OCI-LY1 (cell line): ENCODE data around the gene ZNRF1.
"Not testable (repeated sequence)": the region's sequence is repeated elsewhere in the genome, so short reads cannot be mapped to it uniquely, and the experiment has no call there.

Source experiments
- H2AFZ ChIP-seq: fragments of 200-600 bp; sonication (generic), shearing (Covaris generic); 2 replicates; pipeline ENCODE4 v1.6.0; 2014; ENCODE audit warnings: antibody characterized with exemption, mild to moderate bottlenecking, low read length
- H3F3A ChIP-seq: fragments of 200-600 bp; sonication (generic), shearing (Covaris generic); 2 replicates; pipeline ENCODE4 v1.6.0; 2014; ENCODE audit warnings: mild to moderate bottlenecking, antibody characterized with exemption, low read length, moderate library complexity; ENCODE audit not compliant: insufficient read depth
- H3K27ac ChIP-seq: fragments of 200-600 bp; sonication (generic); 2 replicates; pipeline ENCODE4 v1.5.1; 2014; ENCODE audit warnings: low read length, mixed run types, mild to moderate bottlenecking, low read depth; ENCODE audit not compliant: poor library complexity, severe bottlenecking
- H3K27me3 ChIP-seq: fragments of 200-600 bp; sonication (generic); 2 replicates; pipeline ENCODE4 v1.6.0; 2014; ENCODE audit warnings: antibody characterized with exemption, mild to moderate bottlenecking, low read length, moderate library complexity; ENCODE audit not compliant: insufficient read depth
- H3K36me3 ChIP-seq: fragments of 200-600 bp; sonication (generic); 2 replicates; pipeline ENCODE4 v1.6.1; 2014; ENCODE audit warnings: mild to moderate bottlenecking, antibody characterized with exemption, low read length, moderate library complexity, mixed read lengths; ENCODE audit not compliant: insufficient read depth
- H3K4me1 ChIP-seq: fragments of 200-600 bp; sonication (generic); 2 replicates; pipeline ENCODE4 v1.5.1; 2014; ENCODE audit warnings: mild to moderate bottlenecking, low read length, moderate library complexity; ENCODE audit not compliant: insufficient read depth, severe bottlenecking
- H3K4me2 ChIP-seq: fragments of 200-600 bp; sonication (generic), shearing (Covaris generic); 2 replicates; pipeline ENCODE4 v1.6.1; 2014; ENCODE audit warnings: low read length
- H3K4me3 ChIP-seq: fragments of 200-600 bp; sonication (generic); 2 replicates; pipeline ENCODE4 v1.5.1; 2014; ENCODE audit warnings: low read length, low read depth, mild to moderate bottlenecking, mixed read lengths; ENCODE audit not compliant: poor library complexity, severe bottlenecking
- H3K79me2 ChIP-seq: fragments of 200-600 bp; shearing (Covaris generic); 2 replicates; pipeline ENCODE4 v1.6.1; 2016; ENCODE audit warnings: mixed run types, low read length, mixed read lengths; ENCODE audit not compliant: insufficient read depth
- H3K9ac ChIP-seq: fragments of 200-600 bp; sonication (generic), shearing (Covaris generic); 2 replicates; pipeline ENCODE4 v1.6.1; 2014; ENCODE audit warnings: mild to moderate bottlenecking, low read length, mixed read lengths
- H3K9me2 ChIP-seq: fragments of 200-600 bp; sonication (generic), shearing (Covaris generic); 2 replicates; pipeline ENCODE4 v1.6.1; 2014; ENCODE audit warnings: low read depth, mild to moderate bottlenecking, low read length, mixed read lengths
- H3K9me3 ChIP-seq: fragments of 200-600 bp; shearing (Covaris generic); 2 replicates; pipeline ENCODE4 v1.6.1; 2014; ENCODE audit warnings: low read length, mixed read lengths
- H4K20me1 ChIP-seq: fragments of 200-600 bp; sonication (generic), shearing (Covaris generic); 2 replicates; pipeline ENCODE4 v1.6.0; 2016; ENCODE audit warnings: mild to moderate bottlenecking, low read length; ENCODE audit not compliant: insufficient read depth
- EZH2 ChIP-seq: fragments of 200-600 bp; sonication (generic), shearing (Covaris generic); IDR thresholded peaks from 2 replicates; pipeline ENCODE4 v1.8.0; 2017; ENCODE audit warnings: borderline replicate concordance, mixed run types, mild to moderate bottlenecking, antibody characterized with exemption, low read length, moderate library complexity, mixed read lengths
- TF ChIP-seq, protein P1 (sequence below): fragments of 200-600 bp; sonication (generic), shearing (Covaris generic); IDR thresholded peaks from 2 replicates; pipeline ENCODE4 v1.5.1; 2017; ENCODE audit warnings: mild to moderate bottlenecking, antibody characterized with exemption, low read length, moderate library complexity, mixed read lengths

Gene ZNRF1

DNA sequence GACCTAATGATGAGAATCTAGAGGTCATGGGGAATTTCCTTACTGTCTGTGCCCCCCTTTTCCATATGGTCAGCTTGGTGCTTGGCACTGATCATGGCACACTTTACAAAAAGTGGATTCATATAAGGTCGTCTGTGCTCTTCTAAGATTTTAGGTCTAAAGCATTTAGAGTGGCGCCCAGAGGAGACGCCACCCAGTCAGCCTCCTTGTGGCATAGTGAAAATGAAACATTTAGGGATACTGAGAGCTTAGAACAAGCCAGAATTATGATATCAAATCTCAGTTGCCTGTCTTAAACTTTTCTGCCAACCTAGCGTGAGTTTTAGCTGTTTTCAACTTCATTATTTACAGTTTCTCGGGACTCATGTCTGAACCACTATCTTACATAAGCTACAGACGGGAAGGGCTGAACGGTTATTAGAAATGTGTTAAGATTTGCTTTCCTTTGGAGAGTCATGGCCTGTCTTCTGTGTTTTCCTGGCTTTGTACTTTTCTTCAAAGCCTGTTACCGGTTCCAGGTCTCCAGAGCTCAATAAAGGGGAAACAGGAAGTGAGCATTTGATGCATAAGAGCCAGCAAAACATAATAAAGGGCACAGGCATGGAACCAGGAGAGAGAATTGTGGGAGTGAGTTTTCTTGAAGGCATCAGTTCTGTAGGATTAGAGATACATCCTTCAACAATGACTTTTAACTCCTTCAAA is 13.7 kb downstream of the ZNRF1 start:
- H3K9me2 ChIP-seq: no peaks in the 10 kb centered on the region
- H3F3A ChIP-seq: no peaks in the 10 kb centered on the region
- H4K20me1 ChIP-seq: no peaks in the 10 kb centered on the region
- H3K4me3 ChIP-seq: no peak overlapping the region
- H2AFZ ChIP-seq: no peak overlapping the region
- H3K4me1 ChIP-seq: no peaks in the 10 kb centered on the region
- no peaks in the 10 kb centered on the region for H3K9me3 ChIP-seq
- no peak overlapping the region for H3K4me2 ChIP-seq
- no peak overlapping the region for H3K27ac ChIP-seq
- no peaks in the 10 kb centered on the region for H3K36me3 ChIP-seq
- no peaks in the 10 kb centered on the region for H3K79me2 ChIP-seq
- H3K9ac ChIP-seq: no peak overlapping the region
- TF ChIP-seq EZH2: no peak
- TF ChIP-seq, protein P1, sequence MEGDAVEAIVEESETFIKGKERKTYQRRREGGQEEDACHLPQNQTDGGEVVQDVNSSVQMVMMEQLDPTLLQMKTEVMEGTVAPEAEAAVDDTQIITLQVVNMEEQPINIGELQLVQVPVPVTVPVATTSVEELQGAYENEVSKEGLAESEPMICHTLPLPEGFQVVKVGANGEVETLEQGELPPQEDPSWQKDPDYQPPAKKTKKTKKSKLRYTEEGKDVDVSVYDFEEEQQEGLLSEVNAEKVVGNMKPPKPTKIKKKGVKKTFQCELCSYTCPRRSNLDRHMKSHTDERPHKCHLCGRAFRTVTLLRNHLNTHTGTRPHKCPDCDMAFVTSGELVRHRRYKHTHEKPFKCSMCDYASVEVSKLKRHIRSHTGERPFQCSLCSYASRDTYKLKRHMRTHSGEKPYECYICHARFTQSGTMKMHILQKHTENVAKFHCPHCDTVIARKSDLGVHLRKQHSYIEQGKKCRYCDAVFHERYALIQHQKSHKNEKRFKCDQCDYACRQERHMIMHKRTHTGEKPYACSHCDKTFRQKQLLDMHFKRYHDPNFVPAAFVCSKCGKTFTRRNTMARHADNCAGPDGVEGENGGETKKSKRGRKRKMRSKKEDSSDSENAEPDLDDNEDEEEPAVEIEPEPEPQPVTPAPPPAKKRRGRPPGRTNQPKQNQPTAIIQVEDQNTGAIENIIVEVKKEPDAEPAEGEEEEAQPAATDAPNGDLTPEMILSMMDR: no peak
- no peaks in the 10 kb centered on the region; the same call in 1 of the 2 replicates for H3K27me3 ChIP-seq

DNA sequence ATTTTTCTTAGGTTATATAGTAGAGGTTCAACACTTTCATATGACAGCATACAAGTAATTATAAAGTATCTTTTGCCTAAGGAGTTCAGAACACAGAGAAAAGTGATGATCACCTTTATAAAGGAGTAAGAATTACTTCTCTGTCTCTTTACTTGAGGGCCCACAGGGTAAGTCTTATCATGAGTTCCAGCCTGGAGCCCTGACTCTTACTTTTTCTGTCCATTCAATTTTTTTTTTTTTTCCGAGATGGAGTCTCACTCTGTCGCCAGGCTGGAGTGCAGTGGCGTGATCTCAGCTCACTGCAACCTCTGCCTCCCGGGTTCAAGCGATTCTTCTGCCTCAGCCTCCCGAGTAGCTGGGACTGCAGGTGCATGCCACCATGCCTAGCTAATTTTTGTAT is 14.3 kb downstream of the ZNRF1 start:
- H3K36me3 ChIP-seq, H3F3A ChIP-seq, H3K4me2 ChIP-seq, H3K27me3 ChIP-seq, H3K4me3 ChIP-seq, H3K4me1 ChIP-seq, H3K79me2 ChIP-seq, H3K27ac ChIP-seq, H3K9me3 ChIP-seq, H3K9me2 ChIP-seq, H4K20me1 ChIP-seq, H3K9ac ChIP-seq, H2AFZ ChIP-seq: not testable (repeated sequence)

DNA sequence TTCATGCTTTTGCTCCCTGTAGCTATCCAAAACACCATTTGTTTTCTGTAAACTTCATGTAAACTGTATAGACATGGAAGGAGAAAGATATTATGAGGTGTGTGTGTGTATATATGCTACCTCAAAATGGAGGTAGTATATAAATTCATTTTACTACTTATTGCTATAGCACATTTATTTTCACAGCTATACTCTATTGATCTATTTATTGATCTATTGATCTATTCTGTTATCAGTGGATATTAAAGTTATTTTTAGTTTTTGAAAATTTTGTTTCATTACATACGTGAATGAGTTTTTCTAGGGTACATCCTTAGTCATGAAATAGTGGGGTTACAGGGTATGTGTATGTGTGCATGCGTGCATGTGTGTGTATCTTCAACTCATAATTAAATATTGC is 15.5 kb downstream of the ZNRF1 start:
- H3K4me3 ChIP-seq: no peak overlapping the region
- no peaks in the 10 kb centered on the region for H3K9me3 ChIP-seq
- no peak overlapping the region for H2AFZ ChIP-seq
- H3K4me1 ChIP-seq: no peaks in the 10 kb centered on the region
- no peaks in the 10 kb centered on the region for H3F3A ChIP-seq
- no peak overlapping the region for H3K9ac ChIP-seq
- no peaks in the 10 kb centered on the region for H3K79me2 ChIP-seq
- no peaks in the 10 kb centered on the region for H3K27me3 ChIP-seq
- no peaks in the 10 kb centered on the region for H3K36me3 ChIP-seq
- H3K27ac ChIP-seq: no peak overlapping the region
- no peaks in the 10 kb centered on the region for H4K20me1 ChIP-seq
- H3K9me2 ChIP-seq: no peaks in the 10 kb centered on the region
- no peak overlapping the region for H3K4me2 ChIP-seq
- no peak for TF ChIP-seq EZH2
- TF ChIP-seq, protein P1: no peak

DNA sequence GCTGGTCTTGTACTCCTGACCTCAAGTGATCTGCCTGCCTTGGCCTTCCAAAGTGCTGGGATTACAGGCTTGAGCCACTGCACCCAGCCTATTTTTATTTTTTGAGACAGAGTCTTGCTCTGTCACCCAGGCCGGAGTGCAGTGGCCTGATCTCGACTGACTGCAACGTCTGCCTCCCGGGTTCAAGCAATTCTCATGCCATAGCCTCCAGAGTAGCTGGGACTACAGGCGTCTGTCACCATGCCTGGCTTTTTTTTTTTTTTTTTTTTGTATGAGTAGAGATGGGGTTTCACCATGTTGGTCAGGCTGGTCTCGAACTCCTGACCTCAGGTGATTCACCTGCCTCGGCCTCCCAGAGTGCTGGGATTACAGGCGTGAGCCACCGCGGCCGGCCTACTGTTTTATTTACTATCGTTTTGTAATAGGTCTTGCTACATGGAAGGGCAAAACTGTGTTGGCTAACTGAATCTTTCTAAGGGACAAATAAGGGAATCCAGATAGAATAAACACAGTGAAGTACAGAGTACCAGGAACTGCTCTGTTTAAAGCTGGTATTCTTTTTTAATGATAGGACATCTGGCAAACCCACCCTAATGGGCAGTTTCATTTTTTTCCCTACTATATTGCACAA is 17.7 kb downstream of the ZNRF1 start:
- not testable (repeated sequence) for H2AFZ ChIP-seq, H3K27me3 ChIP-seq, H3K9me3 ChIP-seq, H3K4me1 ChIP-seq, H3K4me3 ChIP-seq, H3K4me2 ChIP-seq, H3K79me2 ChIP-seq, H3K9me2 ChIP-seq, H3F3A ChIP-seq, H4K20me1 ChIP-seq, H3K9ac ChIP-seq, H3K27ac ChIP-seq, H3K36me3 ChIP-seq
